Measurements from ENCODE around the gene GRIK1. TPM values are rescaled to one million over a fixed set of nuclear protein-coding genes. Genes with fewer than 3 reads are reported as not detected.

Gene GRIK1
- total RNA-seq, 4 donors from 2014 or later = 0.13 to 0.97 (median 0.38) TPM

DNA sequence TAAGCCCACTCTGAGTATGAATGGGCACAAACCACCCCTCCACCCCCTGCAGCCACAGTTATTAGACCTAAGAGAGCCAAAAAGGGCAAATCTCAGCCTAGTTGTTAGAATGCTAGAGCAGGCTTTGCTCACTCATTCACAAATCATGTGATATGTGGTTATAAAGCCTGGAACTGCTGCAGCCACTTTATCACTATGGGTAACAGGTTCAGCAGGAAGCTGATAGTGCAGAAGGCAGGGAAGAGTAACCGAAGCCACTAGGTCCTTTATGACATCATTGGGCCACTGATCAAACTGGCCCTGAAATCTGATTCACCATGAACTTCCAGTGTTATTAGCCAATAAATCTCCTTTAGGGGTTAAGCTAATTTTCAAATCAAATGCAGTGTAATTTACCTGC lies 134.7 kb downstream of the GRIK1 start:
- 74% methylated on average over 1 of the region's 1 CpG for WGBS

DNA sequence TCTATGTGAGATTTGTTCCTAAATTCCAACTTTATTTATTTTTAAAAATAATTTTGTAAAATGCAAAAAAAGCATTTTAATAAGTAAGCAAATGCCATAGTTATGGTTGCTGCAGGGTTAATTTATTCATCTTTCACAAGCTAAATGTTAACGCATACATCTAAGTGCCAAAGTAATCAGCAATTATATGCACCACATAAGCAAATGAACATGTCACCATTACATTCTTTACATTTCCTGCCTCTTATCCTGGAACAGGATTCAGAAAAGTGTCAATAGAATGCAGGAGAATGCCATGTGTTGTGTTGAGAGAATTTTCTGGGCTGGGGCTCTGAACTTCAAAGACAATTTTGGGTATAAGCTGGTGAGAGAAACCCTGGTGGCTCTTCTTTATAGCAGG lies 136.6 kb downstream of the GRIK1 start:
- Histone ChIP-seq H3K27ac (no peak overlapping the region), H3K9me3 (no peaks in the 10 kb centered on the region), H3K36me3 (no peaks in the 10 kb centered on the region), H3K4me3 (no peak overlapping the region), H3K27me3 (no peaks in the 10 kb centered on the region), H3K4me1 (no peaks in the 10 kb centered on the region)
- DNase-seq (ENCODE audit: low spot score in 2 of 2) = no peak
- no peak for TF ChIP-seq EP300 (IDR thresholded peaks at IDR 0.05)
- TF ChIP-seq, protein P1, sequence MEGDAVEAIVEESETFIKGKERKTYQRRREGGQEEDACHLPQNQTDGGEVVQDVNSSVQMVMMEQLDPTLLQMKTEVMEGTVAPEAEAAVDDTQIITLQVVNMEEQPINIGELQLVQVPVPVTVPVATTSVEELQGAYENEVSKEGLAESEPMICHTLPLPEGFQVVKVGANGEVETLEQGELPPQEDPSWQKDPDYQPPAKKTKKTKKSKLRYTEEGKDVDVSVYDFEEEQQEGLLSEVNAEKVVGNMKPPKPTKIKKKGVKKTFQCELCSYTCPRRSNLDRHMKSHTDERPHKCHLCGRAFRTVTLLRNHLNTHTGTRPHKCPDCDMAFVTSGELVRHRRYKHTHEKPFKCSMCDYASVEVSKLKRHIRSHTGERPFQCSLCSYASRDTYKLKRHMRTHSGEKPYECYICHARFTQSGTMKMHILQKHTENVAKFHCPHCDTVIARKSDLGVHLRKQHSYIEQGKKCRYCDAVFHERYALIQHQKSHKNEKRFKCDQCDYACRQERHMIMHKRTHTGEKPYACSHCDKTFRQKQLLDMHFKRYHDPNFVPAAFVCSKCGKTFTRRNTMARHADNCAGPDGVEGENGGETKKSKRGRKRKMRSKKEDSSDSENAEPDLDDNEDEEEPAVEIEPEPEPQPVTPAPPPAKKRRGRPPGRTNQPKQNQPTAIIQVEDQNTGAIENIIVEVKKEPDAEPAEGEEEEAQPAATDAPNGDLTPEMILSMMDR (IDR thresholded peaks at IDR 0.05) = no peak
- TF ChIP-seq POLR2AphosphoS5 (IDR thresholded peaks at IDR 0.05) = no peak
- TF ChIP-seq POLR2A (IDR thresholded peaks at IDR 0.05) = no peak
- WGBS = 61% methylated on average over 1 of the region's 1 CpG

More for the DNA sequence above, 134.7 kb downstream of the GRIK1 start:
- Histone ChIP-seq H3K27ac (no peak overlapping the region), H3K36me3 (no peaks in the 10 kb centered on the region), H3K4me3 (no peak overlapping the region), H3K9me3 (no peaks in the 10 kb centered on the region), H3K4me1 (no peaks in the 10 kb centered on the region), H3K27me3 (no peaks in the 10 kb centered on the region)
- TF ChIP-seq EP300 (IDR thresholded peaks at IDR 0.05) (no peak), POLR2A (IDR thresholded peaks at IDR 0.05) (no peak), POLR2AphosphoS5 (IDR thresholded peaks at IDR 0.05) (no peak)
- TF ChIP-seq, protein P1 (IDR thresholded peaks at IDR 0.05) = no peak
- DNase-seq (ENCODE audit: low spot score in 2 of 2) = no peak

DNA sequence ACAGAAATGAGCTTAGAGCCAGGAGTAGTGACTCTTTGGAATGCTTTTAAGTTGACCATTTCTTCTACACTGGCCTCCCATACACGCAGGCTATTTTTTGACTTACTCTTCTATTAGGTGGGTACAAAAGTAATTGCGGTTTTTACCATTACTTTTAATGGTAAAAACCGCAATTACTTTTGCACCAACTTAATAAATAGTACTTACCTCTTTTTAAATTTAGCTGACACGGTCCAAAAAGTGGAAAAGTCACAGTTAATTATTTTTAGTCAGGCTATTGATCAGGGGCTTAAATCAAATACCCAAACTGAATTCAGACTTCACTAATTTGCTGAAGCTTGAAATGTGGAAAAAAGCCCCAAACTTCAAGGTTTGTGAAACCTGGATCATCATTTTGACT lies 138.7 kb downstream of the GRIK1 start:
- TF ChIP-seq EP300 (IDR thresholded peaks at IDR 0.05) = no peak
- TF ChIP-seq, protein P1 (IDR thresholded peaks at IDR 0.05) = no peak
- no peak for TF ChIP-seq POLR2AphosphoS5 (IDR thresholded peaks at IDR 0.05)
- no peak for TF ChIP-seq POLR2A (IDR thresholded peaks at IDR 0.05)

DNA sequence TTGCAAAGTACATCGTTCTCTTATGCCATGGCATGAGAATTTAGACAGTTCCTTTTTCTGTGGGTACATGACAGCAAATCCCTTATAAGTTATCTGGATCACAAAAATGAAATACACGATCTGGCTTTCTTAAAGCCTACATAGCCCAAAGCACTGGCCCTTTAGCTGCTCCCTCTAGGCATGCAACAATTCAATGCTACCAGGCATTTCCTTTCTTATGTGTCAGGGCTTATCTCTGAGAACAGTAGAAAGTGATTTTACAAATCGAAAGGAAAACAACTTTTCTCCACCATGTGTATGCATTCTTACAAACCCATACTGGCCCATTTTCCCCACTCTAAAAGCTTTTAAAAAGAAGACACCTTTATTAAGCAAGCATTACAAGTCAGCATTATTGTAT lies 139.7 kb downstream of the GRIK1 start:
- no peak for DNase-seq (ENCODE audit: low spot score in 2 of 2)
- H3K27ac ChIP-seq = no peak overlapping the region
- no peak overlapping the region for H3K4me3 ChIP-seq
- H3K36me3 ChIP-seq = no peaks in the 10 kb centered on the region
- no peaks in the 10 kb centered on the region for H3K4me1 ChIP-seq
- 69% methylated on average over 3 of the region's 3 CpGs for WGBS
- no peak for TF ChIP-seq POLR2AphosphoS5 (IDR thresholded peaks at IDR 0.05)
- no peaks in the 10 kb centered on the region for H3K27me3 ChIP-seq
- H3K9me3 ChIP-seq = no peaks in the 10 kb centered on the region

More for the DNA sequence above, 138.7 kb downstream of the GRIK1 start:
- Histone ChIP-seq H3K4me3 (no peak overlapping the region), H3K27ac (no peak overlapping the region), H3K27me3 (no peaks in the 10 kb centered on the region), H3K9me3 (no peaks in the 10 kb centered on the region), H3K36me3 (no peaks in the 10 kb centered on the region), H3K4me1 (no peaks in the 10 kb centered on the region)
- no peak for DNase-seq (ENCODE audit: low spot score in 2 of 2)
- 95% methylated on average over 4 of the region's 4 CpGs for WGBS

DNA sequence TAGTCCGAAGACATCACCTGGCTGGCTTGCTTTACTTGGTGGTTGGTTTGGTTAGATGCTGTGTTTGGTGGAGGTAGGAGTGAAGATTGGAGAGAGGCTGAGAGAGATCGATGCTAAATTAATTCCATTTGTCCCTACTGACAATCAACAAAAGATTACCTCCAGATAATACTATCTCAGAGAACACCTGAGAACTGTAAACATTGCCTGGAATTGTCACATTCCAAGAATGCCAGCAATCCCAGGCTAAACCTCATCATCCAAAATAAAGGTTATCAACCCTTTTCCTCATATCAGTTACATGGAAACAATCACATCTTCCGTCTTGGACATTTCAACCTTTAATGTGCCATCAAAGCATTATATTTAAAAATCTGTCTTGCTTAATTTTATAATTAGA lies 141.0 kb downstream of the GRIK1 start:
- TF ChIP-seq POLR2A (IDR thresholded peaks at IDR 0.05) (no peak), POLR2AphosphoS5 (IDR thresholded peaks at IDR 0.05) (no peak), EP300 (IDR thresholded peaks at IDR 0.05) (no peak)
- TF ChIP-seq, protein P1 (IDR thresholded peaks at IDR 0.05) = no peak

DNA sequence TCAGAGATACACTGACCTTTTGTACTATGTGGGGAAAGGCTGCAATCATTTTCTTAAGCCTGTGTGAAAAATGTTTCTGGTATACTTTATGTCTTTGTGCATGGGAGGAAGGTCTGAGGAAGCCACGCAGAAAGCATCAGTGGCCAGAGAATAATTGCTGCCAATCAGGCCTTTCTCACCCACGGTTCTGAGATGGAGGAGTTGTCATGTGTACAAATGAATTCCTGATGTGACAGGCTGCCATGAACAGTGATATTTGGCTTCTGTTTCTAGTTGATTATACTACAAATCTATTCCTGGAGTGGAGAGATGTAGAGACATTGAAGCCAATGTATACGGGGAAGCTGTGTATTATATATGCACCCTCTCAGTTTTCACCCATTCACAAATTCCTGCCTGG lies 142.6 kb downstream of the GRIK1 start:
- Histone ChIP-seq H3K27ac (no peak overlapping the region), H3K36me3 (no peaks in the 10 kb centered on the region), H3K27me3 (no peaks in the 10 kb centered on the region), H3K4me1 (no peaks in the 10 kb centered on the region), H3K4me3 (no peak overlapping the region), H3K9me3 (no peaks in the 10 kb centered on the region)
- WGBS = 69% methylated on average over 3 of the region's 3 CpGs
- DNase-seq (ENCODE audit: low spot score in 2 of 2) = no peak
- TF ChIP-seq EP300 (IDR thresholded peaks at IDR 0.05) (no peak), POLR2A (IDR thresholded peaks at IDR 0.05) (no peak), POLR2AphosphoS5 (IDR thresholded peaks at IDR 0.05) (no peak)
- TF ChIP-seq, protein P1 (IDR thresholded peaks at IDR 0.05) = no peak

More for the DNA sequence above, 141.0 kb downstream of the GRIK1 start:
- no peaks in the 10 kb centered on the region for H3K4me1 ChIP-seq
- H3K36me3 ChIP-seq = no peaks in the 10 kb centered on the region
- no peak overlapping the region for H3K27ac ChIP-seq
- no peaks in the 10 kb centered on the region for H3K9me3 ChIP-seq
- no peak for DNase-seq (ENCODE audit: low spot score in 2 of 2)
- no peaks in the 10 kb centered on the region for H3K27me3 ChIP-seq
- no peak overlapping the region for H3K4me3 ChIP-seq
- WGBS = 81% methylated on average over 3 of the region's 3 CpGs

All from suprapubic skin (tissue), 4 donors.